Measurements from ENCODE around the gene KCNQ4. TPM values are rescaled to one million over a fixed set of nuclear protein-coding genes. Genes with fewer than 3 reads are reported as not detected.

KCNQ4 gene
- total RNA-seq, 6 experiments from 2014 or later, result 0.05 TPM; not detected in 5

DNA sequence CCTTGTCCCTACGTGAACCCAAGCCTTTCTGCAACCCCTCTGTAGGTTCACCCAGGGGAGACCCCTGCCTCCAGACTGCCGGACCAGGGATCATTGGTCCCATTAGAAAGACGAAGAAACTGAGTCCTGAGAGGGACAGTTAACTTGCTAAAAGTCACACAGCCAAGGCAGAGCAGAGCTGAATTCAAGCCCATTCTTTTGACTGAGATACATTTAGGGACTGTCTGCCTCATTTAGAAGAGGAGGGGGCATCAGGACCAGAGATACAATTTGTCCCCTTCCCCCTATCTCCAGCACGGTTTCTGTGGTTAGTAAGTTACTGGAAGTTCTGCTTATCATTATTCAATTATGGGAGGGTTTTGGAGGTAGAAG lies 19.1 kb downstream of the KCNQ4 start:
- Mint-ChIP-seq H3K4me3 (no peak overlapping the region), H3K9me3 (no peaks in the 10 kb centered on the region), H3K4me1 (ENCODE audit: low read depth) (no peaks in the 10 kb centered on the region), H3K27ac (no peak overlapping the region), H3K27me3 (ENCODE audit: insufficient read depth) (peaks cover 13% of the 10 kb centered on the region), H3K36me3 (ENCODE audit: low read depth) (no peaks in the 10 kb centered on the region)
- TF ChIP-seq, protein P1, sequence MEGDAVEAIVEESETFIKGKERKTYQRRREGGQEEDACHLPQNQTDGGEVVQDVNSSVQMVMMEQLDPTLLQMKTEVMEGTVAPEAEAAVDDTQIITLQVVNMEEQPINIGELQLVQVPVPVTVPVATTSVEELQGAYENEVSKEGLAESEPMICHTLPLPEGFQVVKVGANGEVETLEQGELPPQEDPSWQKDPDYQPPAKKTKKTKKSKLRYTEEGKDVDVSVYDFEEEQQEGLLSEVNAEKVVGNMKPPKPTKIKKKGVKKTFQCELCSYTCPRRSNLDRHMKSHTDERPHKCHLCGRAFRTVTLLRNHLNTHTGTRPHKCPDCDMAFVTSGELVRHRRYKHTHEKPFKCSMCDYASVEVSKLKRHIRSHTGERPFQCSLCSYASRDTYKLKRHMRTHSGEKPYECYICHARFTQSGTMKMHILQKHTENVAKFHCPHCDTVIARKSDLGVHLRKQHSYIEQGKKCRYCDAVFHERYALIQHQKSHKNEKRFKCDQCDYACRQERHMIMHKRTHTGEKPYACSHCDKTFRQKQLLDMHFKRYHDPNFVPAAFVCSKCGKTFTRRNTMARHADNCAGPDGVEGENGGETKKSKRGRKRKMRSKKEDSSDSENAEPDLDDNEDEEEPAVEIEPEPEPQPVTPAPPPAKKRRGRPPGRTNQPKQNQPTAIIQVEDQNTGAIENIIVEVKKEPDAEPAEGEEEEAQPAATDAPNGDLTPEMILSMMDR (IDR thresholded peaks at IDR 0.05), result no peak
- no peak for DNase-seq

DNA sequence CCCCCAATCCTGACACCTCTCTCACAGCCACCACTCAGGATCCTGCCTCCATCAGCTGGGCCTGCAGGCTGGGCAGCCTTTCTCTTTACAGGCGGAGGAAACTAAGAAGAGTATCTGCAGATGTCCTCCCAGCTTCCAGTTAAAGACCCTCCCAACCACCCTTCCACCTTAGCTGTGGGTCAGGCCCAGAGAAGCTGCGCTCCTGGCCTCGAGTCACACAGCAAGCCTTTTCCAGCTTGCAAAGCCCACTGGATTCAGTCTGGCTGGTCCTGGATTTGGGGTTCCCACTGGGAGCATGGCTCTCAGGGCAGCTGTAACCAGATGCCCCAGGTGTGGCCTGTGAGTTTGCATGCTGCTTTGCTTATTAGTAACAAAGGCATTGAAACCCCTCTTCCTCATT lies 19.9 kb downstream of the KCNQ4 start:
- Mint-ChIP-seq H3K4me3 (no peak overlapping the region), H3K36me3 (ENCODE audit: low read depth) (no peaks in the 10 kb centered on the region), H3K27ac (no peak overlapping the region), H3K4me1 (ENCODE audit: low read depth) (peaks cover 1% of the 10 kb centered on the region), H3K27me3 (ENCODE audit: insufficient read depth) (peaks cover 17% of the 10 kb centered on the region), H3K9me3 (no peaks in the 10 kb centered on the region)
- TF ChIP-seq, protein P1 (IDR thresholded peaks at IDR 0.05), result no peak
- no peak for DNase-seq

DNA sequence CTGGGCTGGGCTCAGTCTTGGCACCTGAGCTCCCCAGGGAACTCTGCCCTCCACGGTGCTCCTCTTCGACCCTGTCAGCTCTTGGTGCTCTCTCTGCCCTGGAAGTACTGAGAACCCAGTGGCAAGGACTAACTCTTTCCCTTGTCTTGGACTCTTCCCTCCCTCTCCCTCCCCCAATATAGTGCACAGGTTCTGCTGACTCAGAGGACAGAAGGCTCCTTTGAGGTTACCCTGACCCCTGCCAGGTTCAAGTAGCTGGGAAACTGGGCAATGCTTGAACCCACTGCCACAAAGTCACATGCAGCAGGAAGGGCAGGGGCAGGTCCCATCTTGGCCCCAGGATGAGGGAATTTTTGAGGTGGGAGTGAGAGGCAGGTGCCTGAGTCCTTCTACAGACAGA lies 20.3 kb downstream of the KCNQ4 start:
- peaks cover 20% of the 10 kb centered on the region for H3K27me3 Mint-ChIP-seq (ENCODE audit: insufficient read depth)
- H3K4me1 Mint-ChIP-seq (ENCODE audit: low read depth), result peaks cover 6% of the 10 kb centered on the region
- TF ChIP-seq, protein P1 (IDR thresholded peaks at IDR 0.05), result no peak
- no peaks in the 10 kb centered on the region for H3K9me3 Mint-ChIP-seq
- H3K4me3 Mint-ChIP-seq, result no peak overlapping the region
- no peak overlapping the region for H3K27ac Mint-ChIP-seq
- DNase-seq, result no peak
- H3K36me3 Mint-ChIP-seq (ENCODE audit: low read depth), result no peaks in the 10 kb centered on the region

DNA sequence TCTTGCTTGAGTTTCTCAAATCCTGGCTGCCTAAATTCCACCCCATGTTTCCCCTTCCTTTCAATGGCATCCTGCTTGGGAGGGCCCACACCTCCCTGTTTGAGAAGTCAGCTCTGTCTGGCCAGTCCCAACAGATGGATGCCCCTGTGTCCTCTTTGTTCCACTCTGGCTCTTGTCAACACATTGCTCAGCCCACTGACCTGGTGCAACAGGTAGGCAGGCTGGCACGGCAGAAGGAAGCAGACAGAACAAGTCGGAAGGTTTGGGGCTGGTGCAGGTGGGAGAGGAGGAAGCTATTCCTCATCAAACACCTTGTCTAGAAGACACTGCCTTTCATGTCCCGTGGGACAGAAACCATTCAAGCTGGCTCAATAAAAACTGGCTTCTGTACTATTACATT lies 22.7 kb downstream of the KCNQ4 start:
- no peak overlapping the region for H3K27ac Mint-ChIP-seq

DNA sequence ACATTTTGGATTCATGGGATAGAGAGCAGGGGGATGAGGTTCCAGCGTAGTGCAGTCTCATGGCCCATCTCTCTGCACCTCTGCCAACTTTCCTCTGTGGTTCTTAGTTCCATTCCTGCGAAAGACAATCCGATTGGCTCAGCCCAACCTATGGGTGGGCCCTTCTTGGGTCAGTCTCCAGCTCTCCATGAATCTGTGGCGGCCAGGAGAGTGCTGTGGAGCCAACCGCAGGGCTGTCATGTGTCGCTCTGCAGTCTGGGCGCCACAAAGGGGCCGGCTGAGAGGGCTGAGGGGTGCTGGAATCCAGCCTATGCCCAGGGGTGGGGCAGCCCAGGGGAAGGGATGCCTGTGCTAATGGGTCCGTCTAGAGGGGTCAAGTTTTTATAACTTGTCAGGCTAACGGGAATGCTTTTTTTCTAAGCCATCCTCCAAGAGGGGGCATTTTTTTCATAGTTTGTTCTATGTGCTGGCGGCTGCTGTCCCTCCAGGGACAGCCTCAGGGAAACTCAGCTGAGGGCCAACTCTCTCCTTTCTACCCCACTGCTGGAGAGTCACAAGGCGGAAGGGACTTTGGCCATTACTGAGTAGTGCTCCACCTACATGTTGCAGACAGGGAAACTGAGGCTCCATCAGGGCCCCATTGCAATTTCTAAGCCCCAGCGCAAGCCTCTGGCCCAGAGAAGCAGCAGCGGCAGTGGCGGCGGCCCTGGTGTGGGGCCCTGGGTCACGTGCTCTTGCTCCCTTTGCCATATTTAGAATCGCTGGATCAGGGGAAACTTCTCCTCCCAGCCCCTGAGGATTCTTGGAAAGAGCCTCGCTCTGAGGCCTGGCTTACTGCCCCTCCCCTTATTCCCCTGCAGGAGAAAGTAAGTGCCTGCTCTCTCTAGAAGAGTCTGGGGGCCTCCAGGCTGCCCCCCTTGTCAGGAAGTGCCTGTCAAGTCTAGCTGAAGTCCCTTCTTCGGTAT lies 23.4 kb downstream of the KCNQ4 start:
- Mint-ChIP-seq H3K4me3 (no peak overlapping the region), H3K9me3 (no peaks in the 10 kb centered on the region; the same call in 1 of the 2 replicates), H3K27ac (no peak overlapping the region), H3K4me1 (ENCODE audit: low read depth) (peaks cover 8% of the 10 kb centered on the region), H3K36me3 (ENCODE audit: low read depth) (no peaks in the 10 kb centered on the region), H3K27me3 (ENCODE audit: insufficient read depth) (peaks cover 27% of the 10 kb centered on the region)
- no peak for DNase-seq
- TF ChIP-seq, protein P1 (IDR thresholded peaks at IDR 0.05), result no peak

More for the DNA sequence above, 22.7 kb downstream of the KCNQ4 start:
- no peak for DNase-seq
- peaks cover 23% of the 10 kb centered on the region for H3K27me3 Mint-ChIP-seq (ENCODE audit: insufficient read depth)
- H3K4me1 Mint-ChIP-seq (ENCODE audit: low read depth), result peaks cover 8% of the 10 kb centered on the region
- TF ChIP-seq, protein P1 (IDR thresholded peaks at IDR 0.05), result no peak
- no peak overlapping the region for H3K4me3 Mint-ChIP-seq
- H3K36me3 Mint-ChIP-seq (ENCODE audit: low read depth), result no peaks in the 10 kb centered on the region
- H3K9me3 Mint-ChIP-seq, result no peaks in the 10 kb centered on the region; the same call in 1 of the 2 replicates
